Ammon's horn (tissue), 1 donor: Measurements from ENCODE around the gene TENT4A.
"Not testable (repeated sequence)": the region's sequence is repeated elsewhere in the genome, so short reads cannot be mapped to it uniquely, and the experiment has no call there.

Experiments used
- DNase-seq: peaks from one replicate; pipeline ENCODE4 v3.0.0-alpha.2; 2016; ENCODE audit warnings: low spot score

The TENT4A gene

DNA sequence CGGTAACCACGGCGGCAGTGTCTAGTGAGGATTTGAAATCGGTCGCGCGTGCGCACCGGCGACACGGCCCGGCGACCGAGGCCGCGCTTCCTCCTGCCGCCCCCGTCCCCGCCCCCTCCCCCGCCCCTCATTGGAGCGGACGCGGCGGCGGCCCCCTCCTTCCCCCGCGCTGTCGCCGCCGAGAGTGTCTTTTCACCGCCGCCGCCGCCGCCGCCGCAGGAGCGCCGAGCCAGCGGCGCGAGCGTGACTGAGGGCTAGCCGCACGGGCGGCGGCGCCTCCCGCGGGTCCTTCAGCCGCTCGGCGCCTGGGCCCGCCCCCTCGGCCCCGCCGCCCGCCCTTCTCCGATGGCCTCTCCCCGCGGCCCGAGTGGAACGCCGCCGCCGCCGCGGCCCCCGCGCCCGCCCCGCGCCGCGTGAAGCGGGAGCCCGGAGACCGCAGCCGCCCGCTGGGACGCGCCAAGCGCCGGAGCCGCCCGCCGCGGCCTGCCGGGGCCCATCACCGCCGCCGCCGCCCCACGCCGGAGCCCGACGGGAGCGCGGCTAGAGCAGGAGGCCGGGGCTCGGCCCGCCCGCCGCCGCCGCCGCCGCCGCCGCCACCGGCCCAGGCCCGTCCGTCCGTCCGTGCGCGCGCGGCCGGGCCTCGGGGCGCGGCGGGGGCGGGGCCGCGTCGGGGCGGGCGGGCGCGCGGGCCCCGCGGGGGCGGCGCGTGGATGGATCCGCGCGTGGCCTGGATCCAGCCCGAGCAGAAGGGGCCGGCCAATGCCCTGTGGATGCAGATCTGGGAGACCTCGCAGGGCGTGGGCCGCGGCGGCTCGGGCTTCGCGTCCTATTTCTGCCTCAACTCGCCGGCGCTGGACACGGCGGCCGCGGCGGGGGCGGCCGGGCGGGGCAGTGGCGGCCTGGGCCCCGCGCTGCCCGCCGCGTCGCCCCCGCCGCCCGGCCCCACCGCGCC lies at the start of gene TENT4A:
Gene TENT4A, plus strand, starts transcription at position 159 of the 952 bp plus-strand sequence. Its CDS starts 552 bp downstream, at position 711.
- no peak for DNase-seq

DNA sequence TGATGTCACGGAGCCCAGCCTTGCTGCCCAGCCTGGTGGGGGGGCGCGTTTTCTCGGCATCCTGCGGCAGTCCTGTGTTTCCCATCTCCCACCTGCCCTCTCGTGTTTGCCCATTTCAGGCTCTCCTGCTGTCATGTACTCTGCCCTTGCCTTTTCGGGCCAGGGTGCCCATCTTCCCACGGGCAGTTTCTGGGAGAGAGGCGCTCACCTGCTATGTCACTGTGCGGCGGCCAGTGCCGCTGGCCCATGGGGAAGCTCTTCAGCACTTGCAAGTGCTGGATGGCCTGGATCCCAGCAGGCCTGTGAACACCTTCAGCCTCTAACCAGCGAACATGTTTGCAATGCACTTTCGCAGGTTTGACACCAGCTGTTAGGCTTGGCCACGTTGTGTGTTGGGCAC lies 46.5 kb upstream of the TENT4A start:
- DNase-seq = no peak

DNA sequence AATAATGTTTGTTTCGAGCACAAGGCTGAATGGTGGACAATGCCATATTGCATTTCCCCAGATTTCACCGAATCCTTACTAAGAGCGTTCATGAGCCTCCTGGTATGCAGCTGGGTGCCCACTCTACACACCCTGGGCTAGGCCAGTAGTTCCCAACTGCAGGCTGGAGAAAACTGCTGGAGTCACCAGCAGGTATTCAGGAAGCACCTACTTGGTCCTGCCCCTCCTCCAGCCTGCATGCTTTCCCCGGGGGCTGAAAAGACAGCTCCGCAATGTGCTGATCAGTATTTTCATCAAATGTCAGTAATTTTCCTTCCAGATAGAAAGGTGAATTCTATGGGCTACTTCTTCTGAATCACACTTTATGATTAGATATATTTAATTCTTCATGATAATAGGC lies 45.6 kb upstream of the TENT4A start:
- DNase-seq = no peak

DNA sequence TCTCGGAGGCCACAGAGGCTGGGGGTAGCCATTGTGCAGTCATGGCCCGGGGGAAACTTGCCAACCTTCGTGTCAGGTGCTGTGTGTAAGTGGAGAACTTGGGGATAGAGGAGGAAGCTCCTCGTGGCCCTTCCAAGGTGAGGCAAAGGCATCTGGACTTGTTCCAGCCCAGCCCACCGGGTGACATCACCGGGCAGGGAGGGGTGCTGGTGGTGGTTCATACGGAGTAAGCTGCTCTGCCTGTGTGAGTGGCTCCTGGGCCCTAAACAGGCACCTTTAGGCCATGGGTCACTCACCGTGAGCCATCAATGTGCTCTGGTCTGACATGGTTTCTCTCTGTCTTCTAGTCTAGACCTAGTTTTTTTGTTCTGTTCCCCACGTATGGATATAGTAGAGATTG lies 44.5 kb upstream of the TENT4A start:
- DNase-seq = not testable (repeated sequence)

DNA sequence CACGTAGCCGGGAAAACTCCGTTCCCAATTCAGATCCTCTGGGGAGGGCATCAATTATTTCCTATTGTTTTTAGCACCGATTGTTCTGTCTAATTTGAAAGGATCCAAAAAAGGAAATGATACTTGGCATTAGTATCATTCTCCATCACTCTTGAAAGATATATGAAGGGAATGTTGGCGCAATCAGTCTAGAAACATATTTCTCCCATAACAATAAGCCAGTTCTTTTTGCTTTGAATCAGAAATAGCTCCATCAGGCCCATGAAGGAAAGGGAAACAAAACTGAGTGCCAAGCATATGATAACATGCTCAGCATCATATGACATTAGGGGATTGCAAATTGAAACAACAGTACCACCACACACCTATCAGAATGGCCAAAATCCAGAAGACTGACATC lies 40.2 kb upstream of the TENT4A start:
- no peak for DNase-seq

DNA sequence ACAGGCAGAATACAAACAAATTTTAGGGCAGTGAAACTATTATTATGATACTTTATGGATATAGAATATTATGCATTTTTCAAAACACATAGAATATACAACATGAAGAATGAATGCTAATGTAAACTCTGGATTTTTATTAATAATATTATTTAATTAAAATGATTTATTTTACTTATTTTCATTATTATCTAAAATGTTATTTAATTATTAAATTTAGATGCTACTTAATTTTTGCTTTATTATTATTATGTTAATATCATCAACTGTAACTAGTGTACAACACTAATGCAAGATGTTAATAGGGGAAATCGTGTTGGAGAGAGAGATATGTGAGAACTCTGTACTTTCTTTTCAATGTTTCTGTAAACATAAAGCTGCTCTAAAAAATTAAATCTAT lies 39.3 kb upstream of the TENT4A start:
- DNase-seq = no peak

DNA sequence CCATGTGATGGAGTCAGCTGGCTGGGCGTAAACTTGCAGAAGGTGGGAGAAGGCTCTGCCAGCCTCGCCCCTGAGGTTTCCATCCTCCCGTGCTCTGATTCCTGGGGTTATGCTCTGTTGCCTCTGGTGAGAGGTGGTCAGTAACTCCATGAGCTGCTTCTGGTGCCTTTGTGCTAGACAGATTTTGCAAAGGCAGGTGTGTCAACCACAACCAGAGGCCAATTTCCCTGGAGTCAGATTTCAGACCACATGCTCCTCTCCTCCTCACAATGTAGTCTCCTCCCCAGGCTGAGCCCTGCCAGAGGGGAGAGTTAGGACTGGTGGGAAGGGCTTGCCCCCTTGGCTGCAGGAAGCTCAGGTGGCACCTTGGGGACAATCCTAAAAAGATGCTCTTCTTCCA lies 38.8 kb upstream of the TENT4A start:
- no peak for DNase-seq

DNA sequence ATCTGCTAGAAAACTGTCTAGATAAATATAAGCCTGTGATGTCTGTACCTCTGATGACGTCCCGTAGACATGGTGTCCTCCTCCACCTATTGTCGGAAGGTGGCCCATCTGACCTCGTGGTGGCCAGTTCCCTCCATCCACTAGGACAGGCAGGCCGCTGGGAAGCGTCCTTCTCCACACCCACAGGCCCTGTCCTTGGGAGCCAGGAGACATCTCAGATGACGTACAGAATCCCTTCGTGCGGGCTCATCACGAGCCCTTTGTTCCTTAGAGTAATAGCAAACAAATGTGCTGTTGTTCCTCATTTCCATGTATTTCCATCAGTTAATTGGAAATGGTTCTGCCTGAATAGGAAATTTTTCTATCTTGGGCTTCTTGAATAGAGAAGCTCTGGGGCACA lies 38.3 kb upstream of the TENT4A start:
- DNase-seq = no peak

DNA sequence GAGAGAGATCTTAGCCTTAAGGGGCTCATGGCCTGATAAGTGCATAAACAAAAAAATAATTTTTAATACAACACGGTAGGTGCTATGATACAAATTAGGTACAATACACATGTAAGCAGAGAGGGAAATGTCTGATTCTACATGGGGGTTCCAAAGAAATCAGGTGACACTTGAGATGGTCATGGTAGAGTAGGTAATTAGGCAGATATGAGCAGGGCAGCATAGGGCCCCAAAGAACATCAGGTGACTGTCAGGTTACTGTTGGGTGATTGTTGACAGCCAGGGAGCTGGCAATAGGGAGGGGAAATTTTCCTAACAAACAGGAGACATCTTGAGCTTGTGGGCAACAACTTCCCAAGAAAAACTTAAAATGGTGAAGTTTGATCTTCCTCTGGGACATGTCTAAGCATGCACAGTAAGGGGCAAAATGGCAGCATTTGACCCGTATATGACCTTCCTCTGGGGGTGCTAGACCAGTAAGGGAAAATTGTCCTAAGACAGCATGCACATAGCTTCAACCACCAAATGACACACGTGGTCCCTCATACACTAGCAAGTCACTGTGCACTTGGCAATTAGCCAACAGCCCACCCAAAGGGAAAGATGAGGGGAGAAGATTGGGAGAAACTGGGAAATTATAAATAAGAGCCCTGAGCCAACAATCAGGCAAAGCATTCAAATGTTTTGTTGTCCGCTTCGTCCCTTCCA lies 37.3 kb upstream of the TENT4A start:
- DNase-seq = no peak

DNA sequence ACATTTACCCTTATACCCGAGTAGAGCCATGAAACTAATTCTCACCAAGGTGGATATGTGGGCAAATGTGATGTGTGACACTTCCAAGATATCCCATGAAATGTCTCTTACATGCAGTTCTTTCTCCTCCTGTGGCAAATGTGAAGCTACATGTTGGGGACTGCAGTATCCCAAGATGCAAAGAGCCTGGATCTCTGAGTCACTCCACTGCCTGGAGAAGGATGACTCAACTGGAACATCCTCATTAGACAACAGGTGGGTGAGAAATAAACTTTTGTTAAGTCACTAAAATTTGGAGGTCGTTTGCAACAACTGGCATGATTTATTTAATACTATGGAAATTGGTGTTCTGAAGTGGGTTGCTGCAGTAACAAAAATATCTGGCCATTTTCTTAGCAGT lies 36.5 kb upstream of the TENT4A start:
- no peak for DNase-seq

DNA sequence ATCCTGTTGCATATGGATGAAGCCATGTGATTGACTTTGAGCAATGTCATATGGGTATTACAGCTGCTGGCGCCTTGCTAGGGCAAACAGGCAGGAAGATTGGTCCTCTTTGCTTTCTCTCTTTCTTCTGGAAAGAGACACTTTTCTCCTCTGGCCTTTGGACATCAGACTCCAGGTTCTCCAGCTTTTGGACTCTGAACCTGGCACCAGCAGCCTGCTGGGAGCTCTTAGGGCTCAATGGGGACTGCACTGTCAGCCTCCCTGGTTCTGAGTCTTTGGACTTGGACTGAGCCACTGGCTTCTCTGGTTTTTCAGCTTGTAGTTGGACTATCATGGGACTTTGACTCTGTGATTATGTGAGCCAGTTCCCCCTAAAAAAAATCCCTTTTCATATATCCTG lies 34.8 kb upstream of the TENT4A start:
- no peak for DNase-seq

DNA sequence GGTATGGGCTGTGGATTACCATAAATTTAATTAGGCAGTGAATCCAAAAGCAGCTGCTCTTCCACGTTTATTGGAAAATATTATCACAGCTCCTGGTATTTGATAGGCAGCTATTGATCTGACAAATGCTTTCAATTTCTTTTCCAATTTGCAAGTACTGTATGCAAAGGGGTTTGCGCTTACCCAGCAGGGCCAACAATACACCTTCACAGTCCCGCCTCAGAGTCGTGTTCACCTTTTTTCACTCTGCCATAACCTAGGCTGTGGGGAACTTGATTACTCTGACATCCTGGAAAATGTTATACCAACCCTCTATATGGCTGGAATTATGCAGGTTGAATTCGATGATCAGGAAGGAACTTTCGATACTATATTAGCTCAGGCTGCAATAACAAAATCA lies 32.3 kb upstream of the TENT4A start:
- no peak for DNase-seq

DNA sequence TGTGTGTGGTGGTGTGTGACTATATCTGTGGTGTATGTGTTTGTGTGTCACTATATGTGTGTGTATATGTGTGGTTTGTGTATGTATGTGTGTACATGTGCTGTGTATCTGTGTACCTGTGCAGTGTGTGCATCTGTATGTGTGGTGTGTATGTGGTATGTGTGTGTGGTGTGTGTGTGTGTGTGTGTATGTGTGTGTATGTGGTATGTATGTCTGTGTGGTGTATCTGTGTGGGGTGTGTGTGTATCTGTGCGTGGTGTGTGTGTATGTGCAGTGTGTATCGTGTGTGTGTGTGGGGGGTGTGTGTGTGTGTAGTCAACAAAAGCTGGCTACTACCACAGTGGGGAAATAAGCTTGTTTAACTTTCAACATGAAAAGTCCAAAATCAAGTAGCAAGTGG lies 31.6 kb upstream of the TENT4A start:
- DNase-seq = no peak

DNA sequence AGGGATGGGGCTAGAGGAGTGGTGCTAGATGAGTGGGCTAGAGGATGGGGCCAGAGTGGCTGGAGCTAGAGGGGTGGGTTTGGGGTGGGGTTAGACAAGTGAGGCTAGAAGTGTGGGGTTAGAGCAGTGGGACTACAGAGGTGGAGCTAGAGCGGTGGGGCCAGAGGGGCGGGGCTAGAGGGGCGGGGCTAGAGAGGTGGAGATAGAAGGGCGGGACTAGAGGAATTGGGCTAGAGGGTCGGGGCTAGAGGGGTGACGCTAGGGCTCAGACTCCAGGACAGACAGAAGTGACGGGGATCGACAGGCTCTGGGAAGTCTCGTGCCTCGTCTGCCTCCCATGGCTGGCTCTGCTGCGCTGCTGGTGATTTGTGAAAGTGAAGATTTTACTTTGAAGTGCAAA lies 31.0 kb upstream of the TENT4A start:
- DNase-seq = no peak

DNA sequence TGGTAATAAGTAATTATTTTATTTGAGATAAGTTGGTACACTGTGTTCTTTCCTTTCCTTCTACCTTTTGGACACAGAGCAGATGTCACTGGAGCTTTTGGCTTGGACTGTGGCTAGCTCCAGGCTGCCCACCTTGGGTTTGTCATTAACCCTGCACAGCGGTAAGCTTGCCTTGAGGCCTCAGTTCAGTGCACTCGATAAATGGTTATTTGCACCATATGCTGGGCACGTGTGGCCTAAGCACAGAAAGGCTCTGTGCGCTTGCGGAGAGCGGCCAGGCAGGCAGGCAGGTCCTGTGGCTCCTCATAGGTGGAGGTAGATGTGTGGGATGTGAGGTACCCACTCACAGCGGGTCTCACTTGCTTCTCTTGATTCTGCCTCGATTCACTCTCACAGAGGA lies 30.0 kb upstream of the TENT4A start:
- no peak for DNase-seq

DNA sequence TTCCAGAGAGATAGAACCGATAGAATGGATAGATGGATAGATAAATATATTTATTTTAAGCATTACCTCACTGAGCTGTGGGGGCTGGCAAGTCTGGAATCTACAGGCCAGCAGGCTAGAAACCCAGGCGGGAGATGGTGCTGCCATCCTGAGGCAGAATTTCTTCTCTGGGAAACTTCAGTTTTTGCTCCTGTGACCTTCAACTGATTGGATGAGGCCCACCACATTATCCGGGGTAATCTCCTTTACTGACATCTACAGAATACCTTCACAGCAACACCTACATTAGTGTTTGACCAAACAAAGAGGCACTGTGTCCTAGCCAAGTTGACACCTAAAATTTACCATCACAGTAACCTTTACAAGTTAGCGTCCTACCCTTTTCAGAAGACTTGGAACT lies 29.2 kb upstream of the TENT4A start:
- no peak for DNase-seq

DNA sequence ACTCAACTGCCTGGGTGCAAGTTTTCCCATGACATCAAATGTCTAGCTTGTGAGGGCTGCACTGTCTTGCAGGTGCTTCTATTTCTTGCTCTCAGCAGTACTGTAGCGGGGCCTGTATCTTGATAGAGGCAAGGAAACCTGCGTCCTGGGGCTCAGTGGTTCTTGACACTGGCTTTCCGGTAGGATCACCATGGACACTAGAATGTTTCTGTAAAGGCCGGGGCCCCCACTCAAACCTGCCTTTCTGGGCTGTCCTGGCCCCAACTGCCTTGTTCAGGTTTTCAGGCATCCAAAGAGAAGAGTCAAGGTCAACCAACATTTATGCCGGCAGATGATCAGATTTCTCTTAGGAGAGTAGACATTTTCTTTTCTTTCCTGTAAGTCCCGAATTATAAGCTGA lies 26.7 kb upstream of the TENT4A start:
- no peak for DNase-seq

DNA sequence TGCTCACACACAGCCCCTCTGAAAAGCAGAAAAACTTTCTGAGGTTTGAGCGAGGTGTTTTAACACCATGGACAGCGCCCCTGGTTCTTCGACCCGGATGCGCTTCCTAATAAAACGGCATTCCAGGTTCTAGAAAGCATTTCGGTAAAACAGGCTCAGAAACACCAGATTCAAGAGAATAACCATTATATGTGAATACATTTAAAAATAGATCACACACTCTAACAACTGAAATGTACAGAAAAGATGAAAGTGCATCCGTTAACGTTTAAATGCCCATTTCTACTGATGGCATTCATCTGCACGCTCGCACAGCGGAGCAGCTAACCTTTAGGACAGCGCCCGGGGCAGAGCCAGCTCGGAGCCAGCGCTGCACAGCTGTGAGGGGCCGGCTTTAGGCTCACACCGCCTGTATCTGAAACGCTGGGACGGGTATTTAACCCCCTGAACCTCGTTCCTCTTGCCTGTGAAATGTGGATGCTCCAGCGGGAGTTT lies 26.3 kb upstream of the TENT4A start:
- DNase-seq = no peak

DNA sequence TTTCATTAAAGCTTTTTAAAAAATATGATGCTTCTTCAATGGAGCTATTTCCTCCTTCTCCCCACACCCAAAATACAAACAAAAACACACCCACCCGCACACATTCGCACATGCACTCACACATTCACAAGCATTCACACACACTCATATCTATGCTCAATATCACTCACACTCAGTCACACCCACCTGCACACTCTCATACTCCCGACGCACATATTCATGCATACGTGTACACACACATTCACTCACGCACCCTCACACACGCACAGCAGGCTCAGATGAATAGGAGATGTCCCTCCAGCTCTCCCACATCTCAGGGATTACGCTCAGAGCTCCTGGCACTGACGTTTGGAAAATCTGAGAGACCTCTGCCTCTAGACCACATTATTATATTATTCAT lies 25.7 kb upstream of the TENT4A start:
- DNase-seq = no peak

DNA sequence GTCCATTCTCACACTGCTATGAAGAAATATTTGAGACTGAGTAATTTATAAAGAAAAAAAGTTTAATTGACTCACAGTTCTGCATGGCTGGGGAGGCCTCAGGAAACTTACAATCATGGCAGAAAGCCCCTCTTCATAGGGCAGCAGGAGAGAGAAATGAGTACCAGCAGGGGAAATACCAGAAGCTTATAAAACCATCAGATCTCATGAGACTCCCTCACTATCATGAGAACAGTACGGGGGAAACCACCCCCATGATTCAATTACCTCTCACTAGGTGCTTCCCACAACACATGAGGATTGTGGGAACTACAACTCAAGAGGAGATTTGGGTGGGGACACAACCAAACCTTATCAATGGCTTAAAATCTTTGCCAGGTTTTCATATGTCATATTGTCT lies 20.3 kb upstream of the TENT4A start:
- DNase-seq = no peak

DNA sequence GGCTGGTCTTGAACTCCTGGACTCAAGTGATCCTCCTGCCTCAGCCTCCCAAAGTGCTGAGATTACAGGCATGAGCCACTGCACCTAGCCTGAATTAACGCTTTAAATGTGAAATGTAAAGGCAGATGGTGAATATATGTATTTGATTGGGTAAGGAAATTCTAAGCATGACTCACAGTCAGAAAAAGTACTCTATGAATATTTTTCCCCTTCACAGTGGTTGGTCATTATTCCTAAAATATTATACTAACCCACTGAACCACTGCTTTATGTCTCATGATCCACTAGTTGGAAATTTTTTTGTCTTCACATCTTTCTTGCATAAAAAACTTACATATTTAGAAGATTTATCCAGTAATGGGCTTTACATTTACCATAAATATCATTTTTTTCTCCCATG lies 14.5 kb upstream of the TENT4A start:
- no peak for DNase-seq

DNA sequence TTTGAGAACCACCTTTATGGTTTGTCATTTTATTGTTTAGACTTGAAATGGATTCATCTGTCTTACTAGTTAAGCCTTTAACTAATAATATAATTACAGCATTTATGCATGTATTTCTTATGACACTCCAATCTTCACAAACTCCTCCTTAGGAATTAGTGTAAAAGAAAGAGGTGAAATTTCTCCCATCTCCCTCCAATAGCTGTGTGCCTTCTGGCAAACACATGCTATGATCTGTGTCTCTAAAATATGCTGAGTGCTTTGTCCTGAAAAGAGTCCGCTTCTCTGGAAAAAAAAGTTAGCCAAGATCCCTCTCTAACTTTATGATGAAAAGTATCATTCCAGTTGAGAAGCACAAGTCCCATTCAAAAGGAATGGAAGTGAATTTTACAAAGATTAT lies 13.9 kb upstream of the TENT4A start:
- DNase-seq = no peak

DNA sequence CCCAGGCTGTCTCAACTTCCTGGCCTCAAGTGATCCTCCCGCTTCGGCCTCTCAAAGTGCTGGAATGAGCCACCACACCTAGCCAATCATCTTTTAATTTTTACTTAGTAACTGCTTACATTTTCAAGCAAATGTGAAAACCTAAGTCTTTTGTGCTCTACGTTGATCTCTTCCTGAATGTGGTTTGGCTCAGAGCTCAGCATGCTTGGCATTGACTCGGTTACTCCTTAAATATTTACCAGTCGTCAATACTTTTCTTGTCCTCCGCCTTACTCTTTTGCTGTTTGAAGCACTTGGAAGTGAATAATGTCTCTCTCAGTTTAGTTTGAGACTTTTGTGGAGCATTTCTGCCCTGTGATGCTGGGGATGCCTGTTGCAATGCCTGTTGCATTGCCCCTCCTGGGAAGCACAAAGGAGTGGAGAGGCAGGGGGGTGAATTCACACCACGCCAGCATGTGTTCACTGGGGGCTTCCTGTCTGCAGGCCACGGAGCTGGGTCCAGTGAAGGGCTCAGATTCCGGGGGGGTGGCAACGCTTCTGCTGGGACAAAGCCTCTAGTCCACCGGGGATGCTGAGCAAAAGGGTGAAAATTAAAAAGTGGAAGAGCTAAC lies 13.1 kb upstream of the TENT4A start:
- no peak for DNase-seq
